OCI-LY1 (cell line): Measurements from ENCODE around the gene HPRT1.

Experiments used
- H2AFZ ChIP-seq: fragments of 200-600 bp; sonication (generic), shearing (Covaris generic); 2 replicates; pipeline ENCODE4 v1.6.0; 2014; ENCODE audit warnings: antibody characterized with exemption, mild to moderate bottlenecking, low read length
- H3F3A ChIP-seq: fragments of 200-600 bp; sonication (generic), shearing (Covaris generic); 2 replicates; pipeline ENCODE4 v1.6.0; 2014; ENCODE audit warnings: mild to moderate bottlenecking, antibody characterized with exemption, low read length, moderate library complexity; ENCODE audit not compliant: insufficient read depth
- H3K27ac ChIP-seq: fragments of 200-600 bp; sonication (generic); 2 replicates; pipeline ENCODE4 v1.5.1; 2014; ENCODE audit warnings: low read length, mixed run types, mild to moderate bottlenecking, low read depth; ENCODE audit not compliant: poor library complexity, severe bottlenecking
- H3K27me3 ChIP-seq: fragments of 200-600 bp; sonication (generic); 2 replicates; pipeline ENCODE4 v1.6.0; 2014; ENCODE audit warnings: antibody characterized with exemption, mild to moderate bottlenecking, low read length, moderate library complexity; ENCODE audit not compliant: insufficient read depth
- H3K36me3 ChIP-seq: fragments of 200-600 bp; sonication (generic); 2 replicates; pipeline ENCODE4 v1.6.1; 2014; ENCODE audit warnings: mild to moderate bottlenecking, antibody characterized with exemption, low read length, moderate library complexity, mixed read lengths; ENCODE audit not compliant: insufficient read depth
- H3K4me1 ChIP-seq: fragments of 200-600 bp; sonication (generic); 2 replicates; pipeline ENCODE4 v1.5.1; 2014; ENCODE audit warnings: mild to moderate bottlenecking, low read length, moderate library complexity; ENCODE audit not compliant: insufficient read depth, severe bottlenecking
- H3K4me2 ChIP-seq: fragments of 200-600 bp; sonication (generic), shearing (Covaris generic); 2 replicates; pipeline ENCODE4 v1.6.1; 2014; ENCODE audit warnings: low read length
- H3K4me3 ChIP-seq: fragments of 200-600 bp; sonication (generic); 2 replicates; pipeline ENCODE4 v1.5.1; 2014; ENCODE audit warnings: low read length, low read depth, mild to moderate bottlenecking, mixed read lengths; ENCODE audit not compliant: poor library complexity, severe bottlenecking
- H3K79me2 ChIP-seq: fragments of 200-600 bp; shearing (Covaris generic); 2 replicates; pipeline ENCODE4 v1.6.1; 2016; ENCODE audit warnings: mixed run types, low read length, mixed read lengths; ENCODE audit not compliant: insufficient read depth
- H3K9ac ChIP-seq: fragments of 200-600 bp; sonication (generic), shearing (Covaris generic); 2 replicates; pipeline ENCODE4 v1.6.1; 2014; ENCODE audit warnings: mild to moderate bottlenecking, low read length, mixed read lengths
- H3K9me2 ChIP-seq: fragments of 200-600 bp; sonication (generic), shearing (Covaris generic); 2 replicates; pipeline ENCODE4 v1.6.1; 2014; ENCODE audit warnings: low read depth, mild to moderate bottlenecking, low read length, mixed read lengths
- H3K9me3 ChIP-seq: fragments of 200-600 bp; shearing (Covaris generic); 2 replicates; pipeline ENCODE4 v1.6.1; 2014; ENCODE audit warnings: low read length, mixed read lengths
- H4K20me1 ChIP-seq: fragments of 200-600 bp; sonication (generic), shearing (Covaris generic); 2 replicates; pipeline ENCODE4 v1.6.0; 2016; ENCODE audit warnings: mild to moderate bottlenecking, low read length; ENCODE audit not compliant: insufficient read depth
- EZH2 ChIP-seq: fragments of 200-600 bp; sonication (generic), shearing (Covaris generic); IDR thresholded peaks from 2 replicates; pipeline ENCODE4 v1.8.0; 2017; ENCODE audit warnings: borderline replicate concordance, mixed run types, mild to moderate bottlenecking, antibody characterized with exemption, low read length, moderate library complexity, mixed read lengths
- TF ChIP-seq, protein P1 (sequence below): fragments of 200-600 bp; sonication (generic), shearing (Covaris generic); IDR thresholded peaks from 2 replicates; pipeline ENCODE4 v1.5.1; 2017; ENCODE audit warnings: mild to moderate bottlenecking, antibody characterized with exemption, low read length, moderate library complexity, mixed read lengths

The HPRT1 gene

DNA sequence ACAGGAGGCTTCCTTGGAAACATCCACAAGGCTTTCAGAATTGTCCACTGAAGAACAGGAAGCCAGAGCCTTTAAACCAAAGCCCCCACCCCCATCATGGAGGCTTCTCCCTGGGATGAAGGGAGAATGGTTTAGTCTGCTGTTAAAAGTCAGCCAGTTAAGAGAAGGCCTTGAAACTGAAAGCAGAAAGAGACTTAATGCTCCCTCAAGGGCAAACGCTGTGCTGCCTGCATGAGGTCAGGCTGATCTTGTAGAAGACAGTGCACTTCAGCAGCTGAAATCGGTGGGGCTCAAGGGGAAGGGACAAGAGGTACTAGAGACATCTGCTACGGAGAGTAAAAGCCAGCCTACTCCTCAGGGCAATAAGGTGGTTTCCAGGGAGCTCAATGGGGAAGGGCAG lies 69.0 kb downstream of the HPRT1 start:
- H3F3A ChIP-seq: no peaks in the 10 kb centered on the region
- H3K79me2 ChIP-seq: no peaks in the 10 kb centered on the region
- H3K27me3 ChIP-seq: no peaks in the 10 kb centered on the region
- no peaks in the 10 kb centered on the region for H4K20me1 ChIP-seq
- no peak overlapping the region for H3K27ac ChIP-seq
- no peaks in the 10 kb centered on the region for H3K9me2 ChIP-seq
- no peaks in the 10 kb centered on the region for H3K9me3 ChIP-seq
- no peak overlapping the region for H3K9ac ChIP-seq
- no peaks in the 10 kb centered on the region for H3K36me3 ChIP-seq
- no peak overlapping the region for H3K4me3 ChIP-seq
- no peaks in the 10 kb centered on the region for H3K4me1 ChIP-seq
- H2AFZ ChIP-seq: no peak overlapping the region
- H3K4me2 ChIP-seq: no peak overlapping the region
- no peak for TF ChIP-seq EZH2
- TF ChIP-seq, protein P1, sequence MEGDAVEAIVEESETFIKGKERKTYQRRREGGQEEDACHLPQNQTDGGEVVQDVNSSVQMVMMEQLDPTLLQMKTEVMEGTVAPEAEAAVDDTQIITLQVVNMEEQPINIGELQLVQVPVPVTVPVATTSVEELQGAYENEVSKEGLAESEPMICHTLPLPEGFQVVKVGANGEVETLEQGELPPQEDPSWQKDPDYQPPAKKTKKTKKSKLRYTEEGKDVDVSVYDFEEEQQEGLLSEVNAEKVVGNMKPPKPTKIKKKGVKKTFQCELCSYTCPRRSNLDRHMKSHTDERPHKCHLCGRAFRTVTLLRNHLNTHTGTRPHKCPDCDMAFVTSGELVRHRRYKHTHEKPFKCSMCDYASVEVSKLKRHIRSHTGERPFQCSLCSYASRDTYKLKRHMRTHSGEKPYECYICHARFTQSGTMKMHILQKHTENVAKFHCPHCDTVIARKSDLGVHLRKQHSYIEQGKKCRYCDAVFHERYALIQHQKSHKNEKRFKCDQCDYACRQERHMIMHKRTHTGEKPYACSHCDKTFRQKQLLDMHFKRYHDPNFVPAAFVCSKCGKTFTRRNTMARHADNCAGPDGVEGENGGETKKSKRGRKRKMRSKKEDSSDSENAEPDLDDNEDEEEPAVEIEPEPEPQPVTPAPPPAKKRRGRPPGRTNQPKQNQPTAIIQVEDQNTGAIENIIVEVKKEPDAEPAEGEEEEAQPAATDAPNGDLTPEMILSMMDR: no peak

DNA sequence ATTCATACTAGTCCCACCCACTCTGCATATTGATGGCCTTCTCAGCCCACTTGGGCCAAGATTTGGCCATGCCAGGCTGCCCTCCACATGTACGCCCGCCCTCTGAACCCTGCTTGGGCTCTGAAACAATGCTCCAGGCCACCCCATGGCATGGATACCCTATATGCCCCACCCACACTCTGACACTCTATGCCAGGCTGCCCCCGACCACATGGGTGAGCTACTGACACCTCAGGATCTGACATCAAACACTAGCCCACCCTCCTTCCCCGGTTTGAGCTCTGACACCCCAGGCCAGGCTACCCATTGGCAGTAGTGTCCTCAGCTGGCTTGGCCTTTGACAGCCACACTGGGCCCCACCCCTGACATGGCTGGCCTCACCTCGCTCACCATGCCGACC lies 69.5 kb downstream of the HPRT1 start:
- Histone ChIP-seq H3K27me3 (no peaks in the 10 kb centered on the region), H3K4me3 (no peak overlapping the region), H3K9me2 (no peaks in the 10 kb centered on the region), H3K79me2 (no peaks in the 10 kb centered on the region), H3F3A (no peaks in the 10 kb centered on the region), H3K9ac (no peak overlapping the region), H2AFZ (no peak overlapping the region), H3K9me3 (no peaks in the 10 kb centered on the region), H3K27ac (no peak overlapping the region), H3K4me2 (no peak overlapping the region), H4K20me1 (no peaks in the 10 kb centered on the region), H3K4me1 (no peaks in the 10 kb centered on the region), H3K36me3 (no peaks in the 10 kb centered on the region)
- no peak for TF ChIP-seq EZH2
- TF ChIP-seq, protein P1: no peak

DNA sequence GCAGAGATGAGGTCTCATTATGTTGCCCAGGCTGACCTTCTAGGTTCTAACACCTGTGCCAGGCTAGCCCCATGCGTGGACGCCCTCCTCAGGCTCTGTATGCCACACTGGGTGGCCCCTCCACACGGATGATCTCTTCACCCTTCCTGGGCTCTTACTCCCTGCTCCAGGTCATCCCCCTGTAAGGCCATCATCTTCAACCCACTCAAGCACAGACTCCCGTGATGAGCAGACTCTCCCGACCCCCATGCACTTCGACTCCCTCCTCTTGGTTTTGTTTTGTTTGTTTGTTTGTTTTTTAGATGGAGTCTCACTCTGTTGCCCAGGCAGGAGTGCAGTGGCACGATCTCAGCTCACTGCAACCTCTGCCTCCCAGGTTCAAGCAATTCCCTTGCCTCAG lies 70.9 kb downstream of the HPRT1 start:
- Histone ChIP-seq H4K20me1 (no peaks in the 10 kb centered on the region), H2AFZ (no peak overlapping the region), H3K9me3 (no peaks in the 10 kb centered on the region), H3K79me2 (no peaks in the 10 kb centered on the region), H3F3A (no peaks in the 10 kb centered on the region), H3K27ac (no peak overlapping the region), H3K9ac (no peak overlapping the region), H3K36me3 (no peaks in the 10 kb centered on the region), H3K4me2 (no peak overlapping the region), H3K27me3 (no peaks in the 10 kb centered on the region), H3K4me3 (no peak overlapping the region), H3K4me1 (no peaks in the 10 kb centered on the region), H3K9me2 (no peaks in the 10 kb centered on the region)
- no peak for TF ChIP-seq EZH2
- TF ChIP-seq, protein P1: no peak
